Measurements from ENCODE around the gene CRYAA. TPM values are rescaled to one million over a fixed set of nuclear protein-coding genes. Genes with fewer than 3 reads are reported as not detected.

The CRYAA gene
- total RNA-seq, 1 experiment from 2014 or later: not detected

DNA sequence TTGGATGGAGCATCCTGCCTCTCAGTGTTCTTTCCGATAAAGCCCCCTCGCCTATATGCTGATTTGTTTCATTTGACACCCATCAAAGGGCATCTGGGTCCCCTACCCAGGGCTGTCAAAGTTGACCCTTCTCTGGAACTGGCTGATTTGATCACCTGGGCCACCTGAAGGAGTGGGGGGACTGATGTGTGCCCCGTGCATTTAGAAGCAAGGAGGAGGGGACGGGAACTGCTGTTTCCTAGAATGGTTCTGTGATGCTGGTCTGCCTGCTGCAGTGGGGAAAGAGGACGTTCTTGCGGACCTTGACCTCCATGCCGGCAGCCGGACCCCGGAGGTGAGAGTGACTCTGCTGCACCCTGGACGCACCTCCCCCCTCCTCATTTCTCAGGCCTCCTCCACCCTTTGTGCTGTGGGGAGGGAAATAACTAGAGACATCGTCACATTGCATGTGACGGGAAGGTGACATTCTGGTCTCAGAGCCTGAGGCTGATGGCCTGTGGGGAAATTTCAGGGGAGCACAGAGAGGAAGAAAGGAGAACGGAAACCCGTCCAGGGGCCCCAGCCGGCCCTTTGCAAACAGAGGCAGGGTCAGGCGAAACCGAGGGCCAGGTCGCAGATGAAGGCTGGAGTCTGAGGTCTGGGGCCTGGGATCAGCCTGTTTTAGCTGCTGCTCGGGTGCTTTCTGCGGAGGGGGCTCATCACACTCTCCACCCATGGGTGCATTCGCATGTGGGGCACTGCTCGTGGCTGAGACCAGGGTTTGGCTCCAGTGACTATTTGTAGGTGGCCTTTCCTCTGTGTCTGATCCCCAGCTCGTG lies 25.7 kb downstream of the CRYAA start:
- H3K36me3 ChIP-seq (ENCODE audit: control insufficient read depth in 1 of 2, insufficient read depth in 2 of 2, low read length in 2 of 2): no peaks in the 10 kb centered on the region
- H3K79me2 ChIP-seq (ENCODE audit: insufficient read depth, low read length): no peaks in the 10 kb centered on the region
- H3K27ac ChIP-seq (ENCODE audit: low read depth, low read length): no peak overlapping the region
- no peak overlapping the region for H3K4me3 ChIP-seq (replicated peaks in 1 of 2; ENCODE audit: low read depth in 1 of 2, low read length in 2 of 2)
- H3K9me2 ChIP-seq (ENCODE audit: insufficient read depth): no peaks in the 10 kb centered on the region
- ChIA-PET POLR2A (no interaction called here), RAD21 (ENCODE audit: low non-redundant PET in 1 of 2, low total read pairs in 2 of 2, uncharacterized antibody in 2 of 2, unreplicated experiment in 2 of 2) (no interaction called here), CTCF (no interaction called here)
- H2AFZ ChIP-seq (ENCODE audit: low read depth, low read length, poor library complexity, severe bottlenecking): no peak overlapping the region
- no peaks in the 10 kb centered on the region for H4K20me1 ChIP-seq (ENCODE audit: insufficient read depth)
- peaks cover 6% of the 10 kb centered on the region for H3K27me3 ChIP-seq (ENCODE audit: insufficient read depth, low read length)
- H3K4me2 ChIP-seq (ENCODE audit: low read length): no peak overlapping the region
- H3K9ac ChIP-seq (ENCODE audit: low read length): no peak overlapping the region
- no TSS peak for BruUV-seq (replicated peaks)
- H3K4me1 ChIP-seq (ENCODE audit: control insufficient read depth in 1 of 2, insufficient read depth in 2 of 2, low read length in 2 of 2): no peaks in the 10 kb centered on the region
- no peaks in the 10 kb centered on the region; a peak in 1 of 4 replicates for H3K9me3 ChIP-seq (ENCODE audit: control insufficient read depth in 1 of 2, insufficient read depth in 1 of 2, low read depth in 1 of 2, low read length in 2 of 2)
- intact Hi-C loops (cut with micrococcal nuclease): no loop called here
- ATAC-seq (no peak), DNase-seq (ENCODE audit: low read depth, low spot score) (no peak)
- TF ChIP-seq SRF (IDR thresholded peaks at IDR 0.05; ENCODE audit: low read depth): no peak
- no peak for TF ChIP-seq REST (IDR thresholded peaks at IDR 0.05; ENCODE audit: low read depth)
- TF ChIP-seq ELF1 (IDR thresholded peaks at IDR 0.05; ENCODE audit: borderline replicate concordance, low read depth): no peak
